AG04450 (cell line): ENCODE results near the gene CST8. TPM values are rescaled to one million over a fixed set of nuclear protein-coding genes. Genes with fewer than 3 reads are reported as not detected.

Experiments used
- CTCF ChIA-PET: fragments of 300-600, 350-600 bp; formaldehyde crosslinking; extraction: SDS; loops from one replicate; lab custom pipeline; 2022; ENCODE audit warnings: antibody characterized with exemption, inconsistent platforms; lab: Charles Lee
- POLR2A ChIA-PET: fragments of 350-600 bp; formaldehyde crosslinking; extraction: SDS; loops from one replicate; lab custom pipeline; 2021; ENCODE audit warnings: antibody characterized with exemption, inconsistent platforms; lab: Yijun Ruan, JAX
- DNase-seq: peaks from one replicate; pipeline ENCODE4 v3.0.0-alpha.2; 2011; ENCODE audit warnings: low read depth, low spot score
- H3K27ac ChIP-seq: one replicate; pipeline ENCODE4 v1.5.1; 2012; ENCODE audit warnings: low read depth, low read length, control low read depth
- H3K27me3 ChIP-seq: one replicate; pipeline ENCODE4 v1.6.0; 2012; ENCODE audit warnings: low read length; ENCODE audit not compliant: control insufficient read depth, insufficient read depth
- H3K4me3 ChIP-seq: 2 replicates; pipeline ENCODE4 v1.5.1; 2011; ENCODE audit warnings: mild to moderate bottlenecking, low read depth, low read length, control low read depth
- H3K9me3 ChIP-seq: 2 replicates; pipeline ENCODE4 v1.5.1; 2012; ENCODE audit warnings: low read length; ENCODE audit not compliant: control insufficient read depth, insufficient read depth
- CTCF ChIP-seq: IDR thresholded peaks from 2 replicates; pipeline ENCODE4 v1.5.1; 2011; ENCODE audit warnings: low read depth, low read length, control low read depth, inconsistent platforms
- polyA plus RNA-seq: library from polyadenylated mRNA; depleted of rRNA; stranded (reverse); fragments of >200 nt; gene quantifications from 2 replicates; pipeline ENCODE4 v1.2.3, GENCODE V29; 2011

CST8 gene
- polyA plus RNA-seq, 1 experiment = not detected

- Histone ChIP-seq H3K27me3 (no peaks in the 10 kb centered on the region), H3K4me3 (no peak overlapping the region), H3K27ac (no peak overlapping the region), H3K9me3 (no peaks in the 10 kb centered on the region; the same call in 1 of the 2 replicates)
- CTCF ChIA-PET = no interaction called here
- TF ChIP-seq CTCF = no peak
- DNase-seq = no peak
- POLR2A ChIA-PET = no interaction called here
Observed at GRCh38 chr20:23536328-23536974, 45.5 kb downstream of the CST8 start.

GRCh38 chr20:23537030-23537429 lies 46.1 kb downstream of the CST8 start:
- ChIA-PET CTCF (no interaction called here), POLR2A (no interaction called here)
- Histone ChIP-seq H3K27ac (no peak overlapping the region), H3K4me3 (no peak overlapping the region), H3K9me3 (no peaks in the 10 kb centered on the region; the same call in 1 of the 2 replicates), H3K27me3 (no peaks in the 10 kb centered on the region)
- no peak for TF ChIP-seq CTCF
- DNase-seq = no peak

GRCh38 chr20:23540624-23541023 lies 49.7 kb downstream of the CST8 start:
- no peak for DNase-seq
- TF ChIP-seq CTCF = no peak
- no peak overlapping the region for H3K4me3 ChIP-seq
- H3K27ac ChIP-seq = no peak overlapping the region
- ChIA-PET POLR2A (no interaction called here), CTCF (interaction anchor here (0.6 kb wide), 1 partner anchor 15 kb away, joined by 3 read pairs; no protein-coding TSS in a partner anchor)
- no peaks in the 10 kb centered on the region for H3K27me3 ChIP-seq
- no peaks in the 10 kb centered on the region; the same call in 1 of the 2 replicates for H3K9me3 ChIP-seq

GRCh38 chr20:23541330-23541729 lies 50.4 kb downstream of the CST8 start:
- H3K4me3 ChIP-seq = no peak overlapping the region
- DNase-seq = no peak
- no peak overlapping the region for H3K27ac ChIP-seq
- no peaks in the 10 kb centered on the region for H3K27me3 ChIP-seq
- ChIA-PET POLR2A (no interaction called here), CTCF (no interaction called here)
- no peak for TF ChIP-seq CTCF
- no peaks in the 10 kb centered on the region; the same call in 1 of the 2 replicates for H3K9me3 ChIP-seq

GRCh38 chr20:23541776-23542175 lies 50.9 kb downstream of the CST8 start:
- CTCF ChIA-PET = no interaction called here

More at GRCh38 chr20:23541776-23542175, 50.9 kb downstream of the CST8 start:
- DNase-seq = no peak
- POLR2A ChIA-PET = no interaction called here
- Histone ChIP-seq H3K9me3 (no peaks in the 10 kb centered on the region; the same call in 1 of the 2 replicates), H3K27ac (no peak overlapping the region), H3K4me3 (no peak overlapping the region), H3K27me3 (no peaks in the 10 kb centered on the region)
- TF ChIP-seq CTCF = no peak
